HUDEP-2 (cell line): ENCODE measurements around the gene ZACN.

ENCODE experiments used
- DNase-seq, 76 experiments: peaks; one replicate each; lab custom pipeline; 2025; ENCODE audit not compliant: unreplicated experiment in 76 of 76; lab: John Stamatoyannopoulos, UW

ZACN gene

GRCh38 chr17:76125922-76126321, 46.9 kb downstream of the ZACN start:
- no peak for DNase-seq

DNA sequence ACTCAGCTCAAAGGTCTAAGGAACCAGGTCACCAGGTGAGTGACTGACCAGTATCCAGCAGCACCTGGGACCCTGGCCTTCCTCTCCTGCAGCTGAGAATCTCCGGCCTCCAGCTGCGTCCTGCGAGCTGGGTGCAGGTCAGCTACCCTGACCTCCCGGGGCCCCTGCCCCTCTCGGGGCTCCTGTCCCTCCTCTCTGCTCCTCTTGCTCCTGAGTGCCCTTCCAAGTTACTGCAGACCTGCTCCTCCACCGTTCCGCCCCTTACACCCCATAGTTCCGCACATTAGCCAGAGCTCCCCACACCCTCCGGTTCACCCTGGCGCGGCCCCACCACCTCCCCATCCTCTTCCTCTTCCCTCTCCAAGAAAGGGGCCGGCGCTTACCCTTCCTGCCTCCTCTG, 51.5 kb downstream of the ZACN start:
- no peak for DNase-seq

DNA sequence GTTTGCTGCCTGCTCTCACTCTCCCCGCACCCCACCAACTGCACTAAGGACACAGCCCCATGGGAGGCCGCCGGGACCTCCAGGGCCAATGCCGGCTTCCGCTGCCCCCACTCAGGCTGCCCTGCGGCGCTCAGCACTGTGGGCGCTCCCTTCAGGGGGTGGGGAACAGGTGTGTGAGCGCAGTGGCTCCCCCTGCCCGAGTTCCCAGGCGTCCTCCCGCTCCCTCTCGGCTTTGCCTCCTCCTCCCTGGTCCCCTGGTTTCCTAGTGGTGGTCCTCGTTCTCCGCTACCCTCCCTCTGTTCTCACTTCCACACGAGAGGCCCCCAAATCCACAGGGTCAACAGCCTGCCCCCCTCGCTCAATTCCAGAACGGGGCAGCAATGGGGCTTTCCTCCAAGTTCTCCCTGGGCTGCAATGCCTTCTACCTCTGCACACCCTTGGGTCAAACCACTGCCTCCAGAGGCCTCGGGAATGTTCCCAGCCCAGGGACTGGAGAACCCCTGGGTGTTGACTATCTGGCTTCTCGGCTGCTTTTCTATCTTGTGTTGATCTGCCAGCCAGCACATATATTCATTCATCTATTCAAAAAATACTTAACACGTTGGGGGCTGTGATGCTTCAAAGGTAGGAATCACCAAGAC, 52.2 kb downstream of the ZACN start:
- DNase-seq, result no peak

- no peak for DNase-seq
Observed at GRCh38 chr17:76131692-76132573, 53.0 kb downstream of the ZACN start.
